Neural progenitor cell (in vitro differentiated cells): ENCODE measurements around the gene POGZ. TPM values are rescaled to one million over a fixed set of nuclear protein-coding genes. Genes with fewer than 3 reads are reported as not detected.
"Not testable (repeated sequence)": the region's sequence is repeated elsewhere in the genome, so short reads cannot be mapped to it uniquely, and the experiment has no call there.

Experiments
- DNase-seq: peaks from one replicate; pipeline ENCODE4 v3.0.0-alpha.2; 2016; ENCODE audit warnings: low spot score
- H2AFZ ChIP-seq: fragments of 200-600 bp; sonication (generic); replicated peaks from 2 replicates; pipeline ENCODE4 v1.6.1; 2016; ENCODE audit warnings: antibody characterized with exemption
- H3F3A ChIP-seq: fragments of 200-600 bp; sonication (generic); 2 replicates; pipeline ENCODE4 v1.6.1; 2016; ENCODE audit warnings: antibody characterized with exemption, low read depth
- H3K27ac ChIP-seq: fragments of 200-600 bp; sonication (generic); 2 replicates; pipeline ENCODE4 v1.5.1; 2016; ENCODE audit warnings: mild to moderate bottlenecking
- H3K27me3 ChIP-seq: fragments of 200-600 bp; sonication (generic); 2 replicates; pipeline ENCODE4 v1.6.1; 2016; ENCODE audit warnings: mild to moderate bottlenecking, moderate library complexity
- H3K36me3 ChIP-seq: fragments of 200-600 bp; sonication (generic); 2 replicates; pipeline ENCODE4 v1.5.1; 2016
- H3K4me1 ChIP-seq: fragments of 200-600 bp; sonication (generic); 2 replicates; pipeline ENCODE4 v1.6.1; 2016; ENCODE audit warnings: mixed run types
- H3K4me2 ChIP-seq: fragments of 200-600 bp; sonication (generic); 2 replicates; pipeline ENCODE4 v1.6.1; 2016
- H3K4me3 ChIP-seq: fragments of 200-600 bp; sonication (generic); 2 replicates; pipeline ENCODE4 v1.5.1; 2016
- H3K79me2 ChIP-seq: fragments of 200-600 bp; sonication (generic); 2 replicates; pipeline ENCODE4 v1.6.1; 2016; ENCODE audit warnings: low read depth
- H3K9ac ChIP-seq: fragments of 200-600 bp; sonication (generic); 2 replicates; pipeline ENCODE4 v1.6.1; 2016
- H3K9me3 ChIP-seq: fragments of 200-600 bp; sonication (generic); 2 replicates; pipeline ENCODE4 v1.5.1; 2016; ENCODE audit warnings: low read depth
- H4K20me1 ChIP-seq: fragments of 200-600 bp; sonication (generic); 2 replicates; pipeline ENCODE4 v1.6.1; 2016; ENCODE audit warnings: low read depth
- H3K27ac Mint-ChIP-seq: 3 replicates; pipeline ENCODE4 v1.8.0; 2021; ENCODE audit warnings: mixed read lengths
- H3K27me3 Mint-ChIP-seq: 2 replicates; pipeline ENCODE4 v1.8.0; 2022; ENCODE audit warnings: low read depth, mild to moderate bottlenecking, inconsistent platforms, moderate library complexity, mixed read lengths; ENCODE audit not compliant: insufficient read depth
- H3K36me3 Mint-ChIP-seq: 3 replicates; pipeline ENCODE4 v1.8.0; 2021; ENCODE audit warnings: mixed read lengths
- H3K4me1 Mint-ChIP-seq: 3 replicates; pipeline ENCODE4 v1.8.0; 2021; ENCODE audit warnings: mixed read lengths
- H3K4me3 Mint-ChIP-seq: 3 replicates; pipeline ENCODE4 v1.8.0; 2021; ENCODE audit warnings: mild to moderate bottlenecking, moderate library complexity, mixed read lengths
- H3K9me3 Mint-ChIP-seq: 3 replicates; pipeline ENCODE4 v1.8.0; 2020; ENCODE audit warnings: mixed read lengths
- EZH2 ChIP-seq: fragments of 200-600 bp; sonication (generic); IDR thresholded peaks from 2 replicates; pipeline ENCODE4 v1.6.1; 2017; ENCODE audit warnings: antibody characterized with exemption, mild to moderate bottlenecking, moderate library complexity
- EZH2phosphoT487 ChIP-seq: fragments of 200-600 bp; sonication (generic); IDR thresholded peaks from 2 replicates; pipeline ENCODE4 v1.6.1; 2017; ENCODE audit warnings: antibody characterized with exemption
- total RNA-seq: library from RNA; depleted of rRNA; stranded (reverse); fragments of >200 nt; gene quantifications from 2 replicates; pipeline ENCODE4 v1.2.3, GENCODE V29; 2015; ENCODE audit warnings: low replicate concordance
- TF ChIP-seq, protein P1 (sequence below): fragments of 200-600 bp; sonication (generic); IDR thresholded peaks from 2 replicates; pipeline ENCODE4 v1.5.1; 2017; ENCODE audit warnings: antibody characterized with exemption, mild to moderate bottlenecking

The POGZ gene
- total RNA-seq, 1 donor from 2014 or later: 61.5 TPM

DNA sequence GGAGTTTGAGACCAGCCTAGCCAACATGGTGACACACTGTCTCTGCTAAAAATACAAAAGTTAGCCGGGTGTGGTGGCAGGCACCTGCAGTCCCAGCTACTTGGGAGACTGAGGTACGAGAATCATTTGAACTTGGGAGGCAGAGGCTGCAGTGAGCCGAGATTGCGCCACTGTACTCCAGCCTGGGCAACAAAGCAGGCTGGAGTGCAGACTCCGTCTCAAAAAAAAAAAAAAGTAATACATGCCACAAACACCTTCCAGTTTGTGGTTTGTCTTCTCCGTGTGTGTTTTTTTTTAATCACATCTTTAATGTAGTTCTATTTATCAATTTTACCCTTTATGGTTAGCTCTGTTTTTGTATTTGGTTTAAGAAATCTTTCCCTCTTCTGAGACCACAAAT lies 22.3 kb downstream of the POGZ start:
- H3K27ac Mint-ChIP-seq: no peak overlapping the region
- H3K4me3 Mint-ChIP-seq: no peak overlapping the region
- peaks cover 3% of the 10 kb centered on the region for H3K36me3 Mint-ChIP-seq
- no peak overlapping the region for H3K27ac ChIP-seq
- H2AFZ ChIP-seq: no peak overlapping the region
- H3K4me2 ChIP-seq: no peak overlapping the region
- H3K9me3 ChIP-seq: no peaks in the 10 kb centered on the region
- H3K9ac ChIP-seq: no peak overlapping the region
- H3K27me3 ChIP-seq: no peaks in the 10 kb centered on the region
- peaks cover 13% of the 10 kb centered on the region for H3F3A ChIP-seq
- peaks cover 17% of the 10 kb centered on the region for H3K36me3 ChIP-seq
- H3K4me1 ChIP-seq: no peaks in the 10 kb centered on the region
- no peak for DNase-seq
- peaks cover 100% of the 10 kb centered on the region for H3K79me2 ChIP-seq
- TF ChIP-seq EZH2: no peak
- TF ChIP-seq EZH2phosphoT487: no peak
- TF ChIP-seq, protein P1, sequence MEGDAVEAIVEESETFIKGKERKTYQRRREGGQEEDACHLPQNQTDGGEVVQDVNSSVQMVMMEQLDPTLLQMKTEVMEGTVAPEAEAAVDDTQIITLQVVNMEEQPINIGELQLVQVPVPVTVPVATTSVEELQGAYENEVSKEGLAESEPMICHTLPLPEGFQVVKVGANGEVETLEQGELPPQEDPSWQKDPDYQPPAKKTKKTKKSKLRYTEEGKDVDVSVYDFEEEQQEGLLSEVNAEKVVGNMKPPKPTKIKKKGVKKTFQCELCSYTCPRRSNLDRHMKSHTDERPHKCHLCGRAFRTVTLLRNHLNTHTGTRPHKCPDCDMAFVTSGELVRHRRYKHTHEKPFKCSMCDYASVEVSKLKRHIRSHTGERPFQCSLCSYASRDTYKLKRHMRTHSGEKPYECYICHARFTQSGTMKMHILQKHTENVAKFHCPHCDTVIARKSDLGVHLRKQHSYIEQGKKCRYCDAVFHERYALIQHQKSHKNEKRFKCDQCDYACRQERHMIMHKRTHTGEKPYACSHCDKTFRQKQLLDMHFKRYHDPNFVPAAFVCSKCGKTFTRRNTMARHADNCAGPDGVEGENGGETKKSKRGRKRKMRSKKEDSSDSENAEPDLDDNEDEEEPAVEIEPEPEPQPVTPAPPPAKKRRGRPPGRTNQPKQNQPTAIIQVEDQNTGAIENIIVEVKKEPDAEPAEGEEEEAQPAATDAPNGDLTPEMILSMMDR: no peak
- H3K9me3 Mint-ChIP-seq: no peaks in the 10 kb centered on the region
- H4K20me1 ChIP-seq: peaks cover 99% of the 10 kb centered on the region
- H3K4me3 ChIP-seq: no peak overlapping the region
- no peaks in the 10 kb centered on the region for H3K4me1 Mint-ChIP-seq
- H3K27me3 Mint-ChIP-seq: no peaks in the 10 kb centered on the region

DNA sequence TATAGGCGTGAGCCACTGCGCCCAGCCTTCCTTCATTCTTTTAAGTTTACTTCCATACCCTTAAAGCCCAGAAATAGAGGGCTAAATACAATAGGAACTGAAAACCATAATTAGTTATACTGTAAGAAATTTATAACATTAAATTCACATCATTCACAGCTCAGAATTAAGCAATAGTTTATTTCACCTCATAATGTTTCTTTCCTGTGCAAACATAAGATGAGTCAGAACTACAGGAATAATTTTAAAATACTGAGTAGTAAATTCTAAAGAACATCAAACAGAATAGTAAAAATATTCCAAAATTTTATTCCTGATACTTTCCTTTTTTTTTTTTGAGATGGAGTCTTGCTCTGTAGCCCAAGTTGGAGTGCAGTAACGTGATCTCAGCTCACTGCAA lies 24.1 kb downstream of the POGZ start:
- Histone ChIP-seq H3K79me2 (peaks cover 99% of the 10 kb centered on the region), H3K27me3 (no peaks in the 10 kb centered on the region), H3K36me3 (peaks cover 17% of the 10 kb centered on the region), H3F3A (peaks cover 4% of the 10 kb centered on the region), H2AFZ (no peak overlapping the region), H3K9me3 (no peaks in the 10 kb centered on the region), H3K4me1 (no peaks in the 10 kb centered on the region), H3K4me2 (no peak overlapping the region), H3K27ac (no peak overlapping the region), H3K9ac (no peak overlapping the region), H3K4me3 (no peak overlapping the region), H4K20me1 (peaks cover 99% of the 10 kb centered on the region)
- Mint-ChIP-seq H3K9me3 (no peaks in the 10 kb centered on the region), H3K36me3 (peaks cover 7% of the 10 kb centered on the region), H3K4me3 (no peak overlapping the region), H3K27me3 (no peaks in the 10 kb centered on the region), H3K4me1 (no peaks in the 10 kb centered on the region), H3K27ac (no peak overlapping the region)
- DNase-seq: no peak
- TF ChIP-seq EZH2phosphoT487 (no peak), EZH2 (no peak)
- TF ChIP-seq, protein P1: no peak

DNA sequence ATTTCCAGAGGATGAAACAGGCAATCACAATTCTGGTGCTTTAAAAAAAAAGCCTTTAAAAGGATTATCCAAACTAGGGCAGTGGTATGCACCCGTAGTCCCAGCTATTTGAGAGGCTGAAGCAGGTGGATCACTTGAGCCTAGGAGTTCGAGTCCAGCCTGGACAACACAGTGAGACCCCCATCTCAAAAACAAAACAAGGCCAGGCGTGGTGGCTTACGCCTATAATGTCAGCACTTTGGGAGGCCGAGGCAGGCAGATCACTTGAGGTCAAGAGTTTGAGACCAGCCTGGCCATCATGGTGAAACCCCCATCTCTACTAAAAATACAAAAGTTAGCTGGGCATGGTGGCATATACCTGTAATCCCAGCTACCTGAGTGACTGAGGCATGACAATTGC lies 25.5 kb downstream of the POGZ start:
- peaks cover 98% of the 10 kb centered on the region for H3K79me2 ChIP-seq
- DNase-seq, H3K4me1 Mint-ChIP-seq, H3K9me3 Mint-ChIP-seq, H3F3A ChIP-seq, H2AFZ ChIP-seq, H3K4me3 ChIP-seq, H3K27me3 Mint-ChIP-seq, H3K9me3 ChIP-seq, H3K27ac ChIP-seq, H3K27me3 ChIP-seq, H3K4me1 ChIP-seq, H3K9ac ChIP-seq, H3K4me3 Mint-ChIP-seq, H3K4me2 ChIP-seq, H3K36me3 Mint-ChIP-seq, H3K27ac Mint-ChIP-seq: not testable (repeated sequence)
- peaks cover 13% of the 10 kb centered on the region for H3K36me3 ChIP-seq
- peaks cover 96% of the 10 kb centered on the region for H4K20me1 ChIP-seq

DNA sequence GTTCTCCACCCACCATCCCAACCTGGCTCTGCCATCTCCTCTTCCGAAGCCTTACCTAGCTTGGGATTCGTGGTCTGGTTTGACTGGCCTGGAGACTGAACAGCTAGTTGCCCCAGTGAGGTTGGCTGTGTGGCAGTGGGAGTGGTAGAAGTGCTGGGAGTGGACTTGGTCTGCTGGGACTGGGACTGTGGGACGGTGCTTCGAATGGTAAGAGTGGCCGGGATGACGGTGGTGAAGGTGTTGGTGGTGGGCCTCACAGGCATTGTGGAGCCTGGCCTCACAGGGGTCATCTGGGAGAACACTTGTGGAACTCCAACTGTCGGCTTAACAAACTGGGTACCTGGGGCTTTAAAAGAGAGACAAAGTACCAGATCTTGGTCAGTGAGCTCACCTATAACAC lies 31.2 kb downstream of the POGZ start:
- H2AFZ ChIP-seq: no peak overlapping the region
- no peak overlapping the region for H3K4me3 ChIP-seq
- peaks cover 48% of the 10 kb centered on the region for H4K20me1 ChIP-seq
- H3K36me3 Mint-ChIP-seq: peaks cover 40% of the 10 kb centered on the region
- no peaks in the 10 kb centered on the region for H3K9me3 Mint-ChIP-seq
- H3K27me3 ChIP-seq: no peaks in the 10 kb centered on the region
- no peak overlapping the region for H3K9ac ChIP-seq
- no peak for DNase-seq
- no peak for TF ChIP-seq EZH2
- TF ChIP-seq, protein P1: no peak
- TF ChIP-seq EZH2phosphoT487: no peak
- no peak overlapping the region for H3K4me2 ChIP-seq
- no peaks in the 10 kb centered on the region for H3K4me1 Mint-ChIP-seq
- H3K79me2 ChIP-seq: peaks cover 51% of the 10 kb centered on the region
- H3F3A ChIP-seq: no peaks in the 10 kb centered on the region
- H3K27ac ChIP-seq: no peak overlapping the region
- no peak overlapping the region for H3K27ac Mint-ChIP-seq
- H3K27me3 Mint-ChIP-seq: peaks cover 3% of the 10 kb centered on the region
- H3K9me3 ChIP-seq: no peaks in the 10 kb centered on the region
- no peaks in the 10 kb centered on the region for H3K4me1 ChIP-seq
- H3K36me3 ChIP-seq: peaks cover 27% of the 10 kb centered on the region
- no peak overlapping the region for H3K4me3 Mint-ChIP-seq
